Measurements from ENCODE around the gene TFCP2L1.

DNA sequence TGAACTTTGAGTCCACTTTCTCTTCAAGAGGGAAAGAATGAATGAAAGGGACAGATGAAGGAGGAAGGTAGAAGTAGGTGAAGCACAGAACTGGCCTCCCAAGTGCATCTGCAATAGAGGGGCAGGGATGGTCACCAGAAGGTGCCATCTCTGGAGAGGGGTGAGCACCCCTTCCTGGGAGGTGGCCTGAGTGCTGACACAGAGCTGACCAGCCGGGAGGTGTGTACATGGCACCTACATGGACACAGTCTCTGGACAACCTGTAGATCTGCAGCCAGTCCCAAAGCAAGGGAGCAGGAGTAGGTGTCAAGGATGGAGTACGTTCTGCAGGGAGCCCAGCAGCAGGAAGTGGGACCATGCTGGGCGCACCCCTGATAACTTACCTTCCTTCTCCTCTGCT, 83.2 kb downstream of the TFCP2L1 start:
- TF ChIP-seq, protein P1, sequence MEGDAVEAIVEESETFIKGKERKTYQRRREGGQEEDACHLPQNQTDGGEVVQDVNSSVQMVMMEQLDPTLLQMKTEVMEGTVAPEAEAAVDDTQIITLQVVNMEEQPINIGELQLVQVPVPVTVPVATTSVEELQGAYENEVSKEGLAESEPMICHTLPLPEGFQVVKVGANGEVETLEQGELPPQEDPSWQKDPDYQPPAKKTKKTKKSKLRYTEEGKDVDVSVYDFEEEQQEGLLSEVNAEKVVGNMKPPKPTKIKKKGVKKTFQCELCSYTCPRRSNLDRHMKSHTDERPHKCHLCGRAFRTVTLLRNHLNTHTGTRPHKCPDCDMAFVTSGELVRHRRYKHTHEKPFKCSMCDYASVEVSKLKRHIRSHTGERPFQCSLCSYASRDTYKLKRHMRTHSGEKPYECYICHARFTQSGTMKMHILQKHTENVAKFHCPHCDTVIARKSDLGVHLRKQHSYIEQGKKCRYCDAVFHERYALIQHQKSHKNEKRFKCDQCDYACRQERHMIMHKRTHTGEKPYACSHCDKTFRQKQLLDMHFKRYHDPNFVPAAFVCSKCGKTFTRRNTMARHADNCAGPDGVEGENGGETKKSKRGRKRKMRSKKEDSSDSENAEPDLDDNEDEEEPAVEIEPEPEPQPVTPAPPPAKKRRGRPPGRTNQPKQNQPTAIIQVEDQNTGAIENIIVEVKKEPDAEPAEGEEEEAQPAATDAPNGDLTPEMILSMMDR (IDR thresholded peaks at IDR 0.05): no peak
- no peak for TF ChIP-seq POLR2A (IDR thresholded peaks at IDR 0.05)
- no peak for TF ChIP-seq POLR2AphosphoS5 (IDR thresholded peaks at IDR 0.05)
